Neural crest cell (in vitro differentiated cells): Measurements from ENCODE around the gene ACAA2. TPM values are rescaled to one million over a fixed set of nuclear protein-coding genes. Genes with fewer than 3 reads are reported as not detected.

Experiments
- DNase-seq: peaks from one replicate; pipeline ENCODE4 v3.0.0; 2021; ENCODE audit warnings: low read depth, mixed read lengths, low spot score
- H3K27ac Mint-ChIP-seq: one replicate; pipeline ENCODE4 v1.8.0; 2021; ENCODE audit warnings: mild to moderate bottlenecking, mixed read lengths; ENCODE audit not compliant: unreplicated experiment
- H3K27me3 Mint-ChIP-seq: 2 replicates; pipeline ENCODE4 v1.8.0; 2021; ENCODE audit warnings: low read depth, mild to moderate bottlenecking, mixed read lengths
- H3K36me3 Mint-ChIP-seq: 2 replicates; pipeline ENCODE4 v1.8.0; 2021; ENCODE audit warnings: low read depth, mild to moderate bottlenecking, mixed read lengths
- H3K4me1 Mint-ChIP-seq: 2 replicates; pipeline ENCODE4 v1.8.0; 2021; ENCODE audit warnings: mixed read lengths
- H3K4me3 Mint-ChIP-seq: one replicate; pipeline ENCODE4 v1.8.0; 2021; ENCODE audit warnings: mild to moderate bottlenecking, mixed read lengths
- H3K9me3 Mint-ChIP-seq: 2 replicates; pipeline ENCODE4 v1.8.0; 2021; ENCODE audit warnings: mixed read lengths
- total RNA-seq: library from RNA; stranded (reverse); gene quantifications from 2 replicates; pipeline ENCODE4 v1.2.1, GENCODE V29; 2021
- TF ChIP-seq, protein P1 (sequence below): fragments of 200-600 bp; sonication (generic); conservative IDR thresholded peaks from 2 replicates; pipeline ENCODE4 v1.5.0; 2021; ENCODE audit warnings: antibody characterized with exemption, mild to moderate bottlenecking

ACAA2 gene
- total RNA-seq, 1 donor from 2014 or later = 67.5 TPM

DNA sequence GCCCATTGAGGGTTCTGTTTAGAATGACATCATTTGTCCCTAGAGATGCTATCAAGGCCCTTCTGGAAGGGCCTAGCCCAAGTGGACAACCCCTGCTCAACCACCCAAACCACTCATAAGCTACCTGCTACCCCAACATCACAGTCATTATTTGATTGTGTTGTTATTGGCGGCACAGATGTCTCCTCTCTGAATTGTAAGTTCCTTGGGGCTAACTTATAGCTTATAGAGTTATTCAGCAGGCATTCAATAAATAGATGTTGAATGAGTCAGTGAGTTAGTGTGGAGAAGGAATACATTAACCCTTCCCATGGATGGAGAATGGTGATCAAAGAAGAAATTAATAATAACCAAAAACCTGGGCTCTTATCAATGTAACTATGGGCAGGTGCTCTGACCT lies 80.0 kb downstream of the ACAA2 start:
- no peak for DNase-seq
- TF ChIP-seq, protein P1, sequence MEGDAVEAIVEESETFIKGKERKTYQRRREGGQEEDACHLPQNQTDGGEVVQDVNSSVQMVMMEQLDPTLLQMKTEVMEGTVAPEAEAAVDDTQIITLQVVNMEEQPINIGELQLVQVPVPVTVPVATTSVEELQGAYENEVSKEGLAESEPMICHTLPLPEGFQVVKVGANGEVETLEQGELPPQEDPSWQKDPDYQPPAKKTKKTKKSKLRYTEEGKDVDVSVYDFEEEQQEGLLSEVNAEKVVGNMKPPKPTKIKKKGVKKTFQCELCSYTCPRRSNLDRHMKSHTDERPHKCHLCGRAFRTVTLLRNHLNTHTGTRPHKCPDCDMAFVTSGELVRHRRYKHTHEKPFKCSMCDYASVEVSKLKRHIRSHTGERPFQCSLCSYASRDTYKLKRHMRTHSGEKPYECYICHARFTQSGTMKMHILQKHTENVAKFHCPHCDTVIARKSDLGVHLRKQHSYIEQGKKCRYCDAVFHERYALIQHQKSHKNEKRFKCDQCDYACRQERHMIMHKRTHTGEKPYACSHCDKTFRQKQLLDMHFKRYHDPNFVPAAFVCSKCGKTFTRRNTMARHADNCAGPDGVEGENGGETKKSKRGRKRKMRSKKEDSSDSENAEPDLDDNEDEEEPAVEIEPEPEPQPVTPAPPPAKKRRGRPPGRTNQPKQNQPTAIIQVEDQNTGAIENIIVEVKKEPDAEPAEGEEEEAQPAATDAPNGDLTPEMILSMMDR = no peak
- peaks cover 9% of the 10 kb centered on the region for H3K4me1 Mint-ChIP-seq
- H3K36me3 Mint-ChIP-seq = no peaks in the 10 kb centered on the region
- no peak overlapping the region for H3K27ac Mint-ChIP-seq
- peaks cover 2% of the 10 kb centered on the region for H3K9me3 Mint-ChIP-seq
- no peaks in the 10 kb centered on the region for H3K27me3 Mint-ChIP-seq
- H3K4me3 Mint-ChIP-seq = no peak overlapping the region
